HG03159 (cell line): ENCODE measurements around the gene IREB2.

Source experiments
- ATAC-seq: cut with Tn5 transposase; IDR thresholded peaks from one replicate; pipeline ENCODE4 v1.9.1; 2021; ENCODE audit warnings: mild to moderate bottlenecking, moderate library complexity; ENCODE audit not compliant: unreplicated experiment

Gene IREB2

DNA sequence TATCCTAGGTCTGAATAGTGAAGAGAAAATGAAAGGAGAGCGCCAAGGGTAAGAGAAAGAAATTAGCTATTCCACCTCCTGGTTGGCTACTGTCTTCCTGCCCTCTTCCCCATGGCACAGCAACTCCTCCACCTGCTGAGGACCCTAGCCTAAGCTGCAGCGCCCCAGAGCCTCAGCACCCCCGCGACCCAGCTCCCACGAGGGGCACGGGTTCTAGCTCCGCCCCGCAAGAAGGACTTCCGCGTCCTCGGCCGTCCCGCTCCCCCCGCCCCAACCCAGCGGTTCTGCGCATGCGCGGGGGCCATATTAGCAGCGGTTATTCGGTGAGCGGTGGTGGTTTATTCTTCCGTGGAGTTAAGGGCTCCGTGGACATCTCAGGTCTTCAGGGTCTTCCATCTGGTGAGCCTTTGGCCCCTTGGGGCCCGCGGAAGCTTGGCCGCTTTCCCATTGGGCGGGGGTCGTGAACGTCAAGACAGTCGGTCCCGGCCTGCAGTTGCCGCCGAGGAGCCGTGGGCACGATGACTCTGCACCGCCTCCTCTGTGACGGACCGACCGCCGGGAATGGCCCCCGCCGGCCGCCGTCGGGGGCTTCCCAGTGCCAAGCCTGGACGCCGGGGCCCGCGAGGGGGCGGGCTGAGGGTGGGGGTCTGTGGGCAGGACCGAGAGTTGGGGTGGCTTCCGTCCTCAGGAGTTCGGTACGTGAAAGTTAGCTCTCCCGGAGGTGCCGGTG lies 102.3 kb downstream of the IREB2 start, which contains the start of gene PSMA4:
PSMA4 (plus strand) TSS at position 304 of the 730 bp plus-strand sequence. CDS start 1,484 bp downstream, outside the sequence.
- ATAC-seq = peak; percentile 80

DNA sequence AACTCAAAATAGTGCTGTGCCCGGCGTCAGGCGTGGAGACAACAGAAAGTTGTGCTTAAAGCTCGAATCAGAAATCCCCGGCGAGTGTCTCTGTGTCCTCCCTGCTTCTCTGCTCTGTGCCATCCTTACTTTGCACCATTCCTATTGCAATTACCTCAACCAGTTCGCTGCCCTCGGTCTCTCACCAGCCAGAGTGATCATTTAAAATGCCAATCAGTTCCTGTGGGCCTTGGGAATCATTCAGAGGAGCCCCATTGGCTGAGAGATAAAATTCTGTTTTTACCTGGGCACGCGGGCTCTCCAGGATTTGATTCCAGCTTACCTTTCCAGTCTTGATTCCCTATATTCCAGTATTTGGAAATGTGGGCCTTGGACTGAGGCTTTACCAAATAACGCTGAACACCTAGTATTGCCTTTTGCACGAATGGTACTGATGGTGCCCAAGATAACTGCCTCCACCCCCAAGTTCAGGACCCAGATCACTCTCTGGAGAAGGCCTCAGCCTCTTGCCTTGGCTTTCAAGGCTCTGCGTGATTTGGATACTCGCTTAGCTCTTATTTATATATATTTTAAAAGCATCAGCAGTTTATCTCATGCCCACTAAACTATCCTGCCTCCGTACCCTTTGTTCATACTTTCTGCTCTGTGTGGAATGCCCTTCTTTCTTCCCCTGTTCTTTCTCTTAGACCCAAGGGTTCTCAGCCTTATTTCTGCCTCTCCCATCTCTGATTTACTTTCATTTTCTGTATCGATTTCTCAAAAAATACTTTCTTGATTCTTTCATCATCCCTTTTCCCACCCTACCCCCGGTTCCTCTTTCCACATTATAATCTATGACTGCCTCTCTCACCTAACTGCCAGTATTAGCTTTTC lies 103.1 kb downstream of the IREB2 start:
- peak; percentile 18 for ATAC-seq

DNA sequence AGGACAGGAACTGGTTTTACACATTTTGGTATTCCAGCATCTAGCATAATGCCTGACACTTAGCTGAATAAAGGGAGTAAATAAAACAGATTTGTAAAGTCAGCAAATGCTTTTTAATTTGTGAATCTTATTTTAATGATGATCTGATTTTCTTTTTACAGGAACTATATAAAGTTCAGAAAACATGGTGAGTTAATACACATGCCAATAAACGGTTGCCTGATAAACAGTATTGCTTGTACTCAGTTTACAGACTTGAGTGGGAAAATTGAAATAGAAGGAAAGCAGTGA lies 103.7 kb downstream of the IREB2 start:
- ATAC-seq = no peak

DNA sequence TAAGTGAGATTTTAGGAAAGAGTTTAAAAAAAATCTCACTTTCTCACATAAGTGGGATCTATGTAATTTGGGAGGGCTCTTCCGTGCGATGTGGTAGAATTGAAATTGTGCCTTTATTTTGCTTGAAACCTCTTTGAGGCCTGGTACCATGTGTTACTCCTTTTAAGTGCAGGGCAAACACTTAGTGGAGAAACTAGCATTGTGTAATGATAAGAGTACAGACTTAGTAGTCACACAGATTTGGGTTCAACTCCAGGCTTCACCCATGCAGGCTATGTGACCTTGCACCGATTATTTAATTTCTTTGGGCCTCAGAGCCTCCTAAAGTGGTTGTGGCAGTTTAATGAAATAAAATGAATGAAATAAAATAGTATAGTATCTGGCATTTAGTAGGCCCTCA lies 104.6 kb downstream of the IREB2 start:
- no peak for ATAC-seq

DNA sequence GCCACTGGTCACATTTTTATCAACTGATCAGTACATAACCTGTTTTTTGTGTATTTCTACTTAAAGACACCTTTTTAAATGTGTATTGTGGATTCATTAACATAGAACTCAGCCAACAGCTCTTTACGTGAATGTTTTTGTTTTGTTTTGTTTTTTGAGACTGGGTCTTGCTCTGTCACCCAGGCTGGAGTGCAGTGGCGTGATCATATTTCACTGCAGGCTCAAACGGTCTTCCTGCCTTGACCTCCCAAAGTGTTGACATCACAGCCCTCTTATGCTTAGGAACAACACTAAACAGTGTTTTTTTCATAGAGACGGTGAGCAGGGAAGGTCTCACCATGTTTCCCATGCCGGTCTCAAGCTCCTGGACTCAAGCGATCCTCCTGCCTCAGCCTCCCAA lies 112.2 kb downstream of the IREB2 start:
- no peak for ATAC-seq

DNA sequence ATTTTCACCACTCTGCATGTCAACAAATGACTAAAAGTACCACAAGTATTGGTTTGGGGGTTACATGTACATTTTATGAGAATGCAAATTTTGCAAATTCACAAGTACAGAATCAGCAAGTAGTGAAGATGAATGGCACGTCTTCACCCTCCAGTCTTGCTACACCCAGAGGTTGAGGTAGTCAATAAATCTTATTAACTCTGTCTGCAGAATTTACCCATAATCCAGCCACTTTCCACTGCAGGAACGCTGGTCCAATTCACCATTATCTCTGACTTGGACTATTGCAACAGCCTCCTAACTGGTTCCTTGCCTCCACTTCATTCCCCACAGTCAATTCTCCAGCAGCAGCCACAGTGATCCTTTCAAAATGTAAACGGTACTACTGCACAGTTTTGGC lies 112.8 kb downstream of the IREB2 start:
- ATAC-seq = no peak
